Thoracic aorta (tissue), 2 donors: Measurements from ENCODE around the gene NAGLU. TPM values are rescaled to one million over a fixed set of nuclear protein-coding genes. Genes with fewer than 3 reads are reported as not detected.
"Not testable (repeated sequence)": the region's sequence is repeated elsewhere in the genome, so short reads cannot be mapped to it uniquely, and the experiment has no call there.

ENCODE experiments used
- ATAC-seq: fragments of 150-250 bp; one replicate; pipeline ENCODE4 v1.8.0; 2017; ENCODE audit warnings: low read depth; ENCODE audit not compliant: insufficient number of reproducible peaks, low FRiP score
- DNase-seq: peaks from one replicate; pipeline ENCODE4 v3.0.0-alpha.2; 2020; ENCODE audit warnings: low spot score
- H3K27ac ChIP-seq, 2 donors: fragments of 200-600 bp; sonication (generic); 1 replicate in 1 of 2; 2 replicates in 1 of 2; pipeline ENCODE4 v1.5.1; 2016; ENCODE audit warnings: mild to moderate bottlenecking in 2 of 2, moderate library complexity in 2 of 2
- H3K27me3 ChIP-seq: fragments of 200-600 bp; sonication (generic); replicated peaks from 2 replicates; pipeline ENCODE4 v1.6.0; 2016; ENCODE audit warnings: mild to moderate bottlenecking; ENCODE audit not compliant: insufficient read depth
- H3K36me3 ChIP-seq: fragments of 200-600 bp; sonication (generic); one replicate; pipeline ENCODE4 v1.5.1; 2016
- H3K4me1 ChIP-seq, 2 donors: fragments of 200-600 bp; sonication (generic); 1 replicate in 1 of 2; 2 replicates in 1 of 2; pipeline versions ENCODE4 v1.5.1 to v1.6.0; 2016; ENCODE audit warnings: low read depth in 2 of 2, mild to moderate bottlenecking in 1 of 2; ENCODE audit not compliant: control insufficient read depth in 1 of 2
- H3K4me3 ChIP-seq: fragments of 200-600 bp; sonication (generic); 2 replicates; pipeline ENCODE4 v1.5.1; 2016; ENCODE audit warnings: mild to moderate bottlenecking
- H3K9me3 ChIP-seq: fragments of 200-600 bp; sonication (generic); 2 replicates; pipeline ENCODE4 v1.5.1; 2016
- total RNA-seq, 2 donors: library from RNA; depleted of rRNA; stranded (reverse); fragments of >200 nt; gene quantifications; one replicate each; pipeline versions ENCODE4 v1.1.0 to v1.2.3, GENCODE V29; 2016
- TF ChIP-seq, protein P1 (sequence below): fragments of 200-600 bp; sonication (generic); IDR thresholded peaks from one replicate; pipeline ENCODE4 v1.5.1; 2019; ENCODE audit warnings: antibody characterized with exemption

The NAGLU gene
- total RNA-seq, 2 donors from 2014 or later, result 86.7 to 130 TPM

DNA sequence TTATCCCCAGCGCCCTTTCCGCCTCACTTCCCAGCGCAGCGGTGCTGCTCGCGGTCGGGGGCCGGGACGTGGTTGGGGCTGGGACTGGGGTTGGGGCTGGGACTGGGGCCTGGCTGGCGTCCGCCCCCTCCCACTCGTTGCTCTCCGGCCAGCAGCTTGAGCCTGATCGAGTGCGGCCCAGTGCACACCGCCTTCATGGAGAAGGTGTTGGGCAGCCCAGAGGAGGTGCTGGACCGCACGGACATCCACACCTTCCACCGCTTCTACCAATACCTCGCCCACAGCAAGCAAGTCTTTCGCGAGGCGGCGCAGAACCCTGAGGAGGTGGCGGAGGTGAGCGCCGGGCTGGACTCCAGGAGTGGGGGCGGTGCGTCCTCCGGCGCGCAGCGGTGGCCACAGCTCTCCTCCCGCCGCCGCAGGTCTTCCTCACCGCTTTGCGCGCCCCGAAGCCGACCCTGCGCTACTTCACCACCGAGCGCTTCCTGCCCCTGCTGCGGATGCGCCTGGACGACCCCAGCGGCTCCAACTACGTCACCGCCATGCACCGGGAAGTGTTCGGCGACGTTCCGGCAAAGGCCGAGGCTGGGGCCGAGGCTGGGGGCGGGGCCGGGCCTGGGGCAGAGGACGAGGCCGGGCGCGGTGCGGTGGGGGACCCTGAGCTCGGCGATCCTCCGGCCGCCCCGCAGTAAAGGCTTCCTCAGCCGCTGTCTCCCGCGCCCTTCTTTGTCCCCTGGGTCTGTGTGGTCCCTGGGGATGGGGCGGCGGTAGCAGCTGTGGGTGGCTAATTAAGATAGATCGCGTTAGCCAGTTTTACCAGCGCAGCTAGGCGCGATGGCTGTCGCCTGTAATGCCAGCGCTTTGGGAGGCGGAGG, 18.4 kb downstream of the NAGLU start:
- Histone ChIP-seq H3K36me3 (no peaks in the 10 kb centered on the region), H3K27me3 (no peaks in the 10 kb centered on the region), H3K4me1 (peaks cover 15 to 26% of the 10 kb centered on the region in 2 donors), H3K4me3 (peak overlapping the region; percentile 93), H3K27ac (peak overlapping the region; percentile 70 to 81), H3K9me3 (no peaks in the 10 kb centered on the region)
- peak; percentile 84 for ATAC-seq
- no peak for DNase-seq
- TF ChIP-seq, protein P1, sequence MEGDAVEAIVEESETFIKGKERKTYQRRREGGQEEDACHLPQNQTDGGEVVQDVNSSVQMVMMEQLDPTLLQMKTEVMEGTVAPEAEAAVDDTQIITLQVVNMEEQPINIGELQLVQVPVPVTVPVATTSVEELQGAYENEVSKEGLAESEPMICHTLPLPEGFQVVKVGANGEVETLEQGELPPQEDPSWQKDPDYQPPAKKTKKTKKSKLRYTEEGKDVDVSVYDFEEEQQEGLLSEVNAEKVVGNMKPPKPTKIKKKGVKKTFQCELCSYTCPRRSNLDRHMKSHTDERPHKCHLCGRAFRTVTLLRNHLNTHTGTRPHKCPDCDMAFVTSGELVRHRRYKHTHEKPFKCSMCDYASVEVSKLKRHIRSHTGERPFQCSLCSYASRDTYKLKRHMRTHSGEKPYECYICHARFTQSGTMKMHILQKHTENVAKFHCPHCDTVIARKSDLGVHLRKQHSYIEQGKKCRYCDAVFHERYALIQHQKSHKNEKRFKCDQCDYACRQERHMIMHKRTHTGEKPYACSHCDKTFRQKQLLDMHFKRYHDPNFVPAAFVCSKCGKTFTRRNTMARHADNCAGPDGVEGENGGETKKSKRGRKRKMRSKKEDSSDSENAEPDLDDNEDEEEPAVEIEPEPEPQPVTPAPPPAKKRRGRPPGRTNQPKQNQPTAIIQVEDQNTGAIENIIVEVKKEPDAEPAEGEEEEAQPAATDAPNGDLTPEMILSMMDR, result no peak

DNA sequence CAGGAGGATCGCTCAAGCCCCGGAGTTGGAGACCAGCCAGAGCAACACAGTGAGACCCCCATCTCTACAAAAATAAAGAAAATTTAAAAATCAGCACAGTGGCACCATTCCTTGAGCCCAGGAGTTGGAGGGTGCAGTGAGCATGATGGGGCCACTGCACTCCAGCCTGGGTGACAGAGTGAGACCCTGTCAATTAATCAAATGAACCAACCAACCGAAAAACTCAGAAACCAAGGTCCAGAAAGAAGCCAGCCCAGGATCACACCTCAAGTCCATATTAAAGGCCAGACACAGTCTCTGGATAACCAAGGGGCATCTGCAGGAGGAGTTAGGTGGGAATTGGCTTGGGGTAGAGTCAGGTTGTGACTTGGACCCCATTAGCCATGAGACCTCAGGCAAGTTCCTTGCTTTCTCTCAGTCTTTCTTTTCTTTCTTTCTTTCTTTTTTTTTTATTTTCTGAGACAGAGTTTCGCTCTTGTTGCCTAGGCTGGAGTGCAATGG, 19.1 kb downstream of the NAGLU start:
- Histone ChIP-seq H3K4me3 (peak overlapping the region; percentile 93), H3K4me1 (peaks cover 15 to 29% of the 10 kb centered on the region in 2 donors), H3K9me3 (no peaks in the 10 kb centered on the region), H3K27me3 (no peaks in the 10 kb centered on the region), H3K27ac (peak overlapping the region; percentile 70 to 81), H3K36me3 (no peaks in the 10 kb centered on the region)
- ATAC-seq (no peak), DNase-seq (no peak)
- TF ChIP-seq, protein P1, result no peak

DNA sequence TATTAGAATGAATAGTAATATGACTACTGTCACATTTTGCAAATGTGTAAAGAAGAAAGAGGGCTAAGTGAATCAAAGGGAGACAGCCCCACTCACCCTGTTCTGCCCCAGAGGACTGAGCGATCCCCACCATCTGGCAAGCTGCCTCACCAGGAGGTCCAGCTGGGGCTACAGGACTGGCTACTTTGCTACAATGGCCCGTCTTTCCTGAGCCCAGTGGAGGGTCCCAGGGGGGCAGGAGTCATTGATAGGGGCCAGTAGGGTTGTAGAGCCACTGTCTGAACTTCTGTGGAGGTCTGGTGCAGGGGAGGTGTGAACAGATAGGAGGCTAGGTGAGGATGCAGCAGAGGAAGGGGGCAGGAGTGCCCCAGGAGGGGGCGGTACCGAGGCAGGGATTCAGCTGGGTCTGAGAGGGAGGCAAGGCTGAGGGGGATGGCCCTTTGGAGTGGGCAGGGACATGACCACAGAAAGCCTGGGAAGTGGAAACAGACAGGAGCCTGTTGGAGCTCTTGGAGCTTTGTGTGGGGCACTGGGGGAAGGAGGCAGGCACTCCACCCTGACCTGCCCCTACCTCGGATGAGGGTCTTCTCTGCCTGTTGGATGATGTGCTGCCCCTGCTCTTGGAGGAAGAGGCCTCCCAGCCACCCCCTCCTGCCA, 20.0 kb downstream of the NAGLU start:
- not testable (repeated sequence) for H3K27me3 ChIP-seq, H3K36me3 ChIP-seq, H3K27ac ChIP-seq, ATAC-seq, H3K4me3 ChIP-seq, DNase-seq, H3K9me3 ChIP-seq
- H3K4me1 ChIP-seq, result peaks cover 16 to 32% of the 10 kb centered on the region in 2 donors

- TF ChIP-seq, protein P1, result no peak
- Histone ChIP-seq H3K4me3 (no peak overlapping the region), H3K4me1 (peaks cover 29 to 40% of the 10 kb centered on the region in 2 donors), H3K27me3 (no peaks in the 10 kb centered on the region), H3K36me3 (no peaks in the 10 kb centered on the region), H3K9me3 (no peaks in the 10 kb centered on the region), H3K27ac (no peak overlapping the region)
- DNase-seq (no peak), ATAC-seq (no peak)
Measured at GRCh38 chr17:42559075-42559474, 23.0 kb downstream of the NAGLU start.

GRCh38 chr17:42560246-42560645, 24.2 kb downstream of the NAGLU start:
- TF ChIP-seq, protein P1, result no peak
- no peak overlapping the region for H3K27ac ChIP-seq

More at GRCh38 chr17:42560246-42560645, 24.2 kb downstream of the NAGLU start:
- H3K36me3 ChIP-seq, result peaks cover 11% of the 10 kb centered on the region
- H3K4me1 ChIP-seq, result peaks cover 27 to 36% of the 10 kb centered on the region in 2 donors
- no peak for ATAC-seq
- no peaks in the 10 kb centered on the region for H3K9me3 ChIP-seq
- H3K27me3 ChIP-seq, result no peaks in the 10 kb centered on the region
- no peak for DNase-seq
- no peak overlapping the region for H3K4me3 ChIP-seq
